ENCODE measurements around the gene UCKL1.

Gene UCKL1

GRCh38 chr20:63940472-63941266, 15.5 kb downstream of the UCKL1 start:
- H3K9ac ChIP-seq (ENCODE audit: low read length) = no peak overlapping the region
- H3K4me2 ChIP-seq (ENCODE audit: low read depth, low read length) = no peak overlapping the region

GRCh38 chr20:63940071-63940471, 16.1 kb downstream of the UCKL1 start:
- H3K4me1 ChIP-seq (ENCODE audit: low read length) = no peaks in the 10 kb centered on the region
- H3K27me3 ChIP-seq (replicated peaks; ENCODE audit: insufficient read depth, low read length) = no peaks in the 10 kb centered on the region
- no peaks in the 10 kb centered on the region for H3K9me2 ChIP-seq (replicated peaks; ENCODE audit: insufficient read depth, low read length)
- no peak for DNase-seq
- H4K20me1 ChIP-seq (ENCODE audit: insufficient read depth, low read length) = no peaks in the 10 kb centered on the region
- H3K79me2 ChIP-seq (ENCODE audit: low read length) = peaks cover 10% of the 10 kb centered on the region; the same call in 1 of the 2 replicates
- no peak overlapping the region for H2AFZ ChIP-seq (ENCODE audit: low read length)
- no peak overlapping the region for H3K27ac ChIP-seq (ENCODE audit: low read length)
- H3K4me3 ChIP-seq (ENCODE audit: low read length) = no peak overlapping the region
- no peak overlapping the region for H3K4me2 ChIP-seq (ENCODE audit: low read depth, low read length)
- H3K36me3 ChIP-seq (replicated peaks; ENCODE audit: insufficient read depth, low read length) = no peaks in the 10 kb centered on the region; the same call in 1 of the 2 replicates
- H3F3A ChIP-seq (ENCODE audit: insufficient read depth, low read length) = no peaks in the 10 kb centered on the region
- H3K9me3 ChIP-seq (replicated peaks; ENCODE audit: insufficient read depth, low read length) = no peaks in the 10 kb centered on the region
- H3K9ac ChIP-seq (ENCODE audit: low read length) = no peak overlapping the region
- TF ChIP-seq CTCF (IDR thresholded peaks at IDR 0.05; ENCODE audit: low read length) (no peak), EZH2phosphoT487 (IDR thresholded peaks at IDR 0.05; ENCODE audit: low read length) (no peak), EZH2 (optimal IDR thresholded peaks at IDR 0.05; ENCODE audit: low read depth, low read length) (no peak)

More at GRCh38 chr20:63940472-63941266, 15.5 kb downstream of the UCKL1 start:
- H3K9me3 ChIP-seq (replicated peaks; ENCODE audit: insufficient read depth, low read length) = no peaks in the 10 kb centered on the region
- peaks cover 16% of the 10 kb centered on the region for H3K79me2 ChIP-seq (ENCODE audit: low read length)
- H3K36me3 ChIP-seq (replicated peaks; ENCODE audit: insufficient read depth, low read length) = no peaks in the 10 kb centered on the region; the same call in 1 of the 2 replicates
- H3K4me1 ChIP-seq (ENCODE audit: low read length) = no peaks in the 10 kb centered on the region
- no peak for TF ChIP-seq CTCF (IDR thresholded peaks at IDR 0.05; ENCODE audit: low read length)
- TF ChIP-seq EZH2 (optimal IDR thresholded peaks at IDR 0.05; ENCODE audit: low read depth, low read length) = no peak
- TF ChIP-seq EZH2phosphoT487 (IDR thresholded peaks at IDR 0.05; ENCODE audit: low read length) = no peak
- H3K27ac ChIP-seq (ENCODE audit: low read length) = no peak overlapping the region
- DNase-seq = no peak
- no peak overlapping the region for H2AFZ ChIP-seq (ENCODE audit: low read length)
- H3K9me2 ChIP-seq (replicated peaks; ENCODE audit: insufficient read depth, low read length) = no peaks in the 10 kb centered on the region
- no peaks in the 10 kb centered on the region for H3F3A ChIP-seq (ENCODE audit: insufficient read depth, low read length)
- H4K20me1 ChIP-seq (ENCODE audit: insufficient read depth, low read length) = no peaks in the 10 kb centered on the region
- H3K4me3 ChIP-seq (ENCODE audit: low read length) = no peak overlapping the region
- H3K27me3 ChIP-seq (replicated peaks; ENCODE audit: insufficient read depth, low read length) = no peaks in the 10 kb centered on the region

- no peak for DNase-seq
- no peaks in the 10 kb centered on the region for H3F3A ChIP-seq (ENCODE audit: insufficient read depth, low read length)
- TF ChIP-seq EZH2phosphoT487 (IDR thresholded peaks at IDR 0.05; ENCODE audit: low read length) (no peak), EZH2 (optimal IDR thresholded peaks at IDR 0.05; ENCODE audit: low read depth, low read length) (no peak), CTCF (IDR thresholded peaks at IDR 0.05; ENCODE audit: low read length) (no peak)
- H3K27ac ChIP-seq (ENCODE audit: low read length) = no peak overlapping the region
- 0 out of 2 replicates have a peak, but pooled peaks cover 5% of the 10 kb centered on the region for H3K79me2 ChIP-seq (ENCODE audit: low read length)
- H3K4me1 ChIP-seq (ENCODE audit: low read length) = no peaks in the 10 kb centered on the region
- no peak overlapping the region for H3K4me3 ChIP-seq (ENCODE audit: low read length)
- no peaks in the 10 kb centered on the region for H3K9me2 ChIP-seq (replicated peaks; ENCODE audit: insufficient read depth, low read length)
- no peak overlapping the region for H2AFZ ChIP-seq (ENCODE audit: low read length)
- no peaks in the 10 kb centered on the region for H3K27me3 ChIP-seq (replicated peaks; ENCODE audit: insufficient read depth, low read length)
- no peak overlapping the region for H3K4me2 ChIP-seq (ENCODE audit: low read depth, low read length)
- no peaks in the 10 kb centered on the region for H4K20me1 ChIP-seq (ENCODE audit: insufficient read depth, low read length)
- no peak overlapping the region for H3K9ac ChIP-seq (ENCODE audit: low read length)
- H3K36me3 ChIP-seq (replicated peaks; ENCODE audit: insufficient read depth, low read length) = no peaks in the 10 kb centered on the region; the same call in 1 of the 2 replicates
- H3K9me3 ChIP-seq (replicated peaks; ENCODE audit: insufficient read depth, low read length) = no peaks in the 10 kb centered on the region
Measured at GRCh38 chr20:63939061-63939935, 16.9 kb downstream of the UCKL1 start.
